ENCODE measurements around the gene TRIP12. TPM values are rescaled to one million over a fixed set of nuclear protein-coding genes. Genes with fewer than 3 reads are reported as not detected.

TRIP12 gene
- polyA plus RNA-seq, 2 of the 4 experiments (the other 2 are of a cell fraction): 103 to 151 TPM

- TF ChIP-seq FOSL2 (IDR thresholded peaks at IDR 0.05): no peak
- no peak for TF ChIP-seq FOSL2 (CRISPR knock-in tag; IDR thresholded peaks at IDR 0.05)
- no peak for TF ChIP-seq FOSB (CRISPR knock-in tag; IDR thresholded peaks at IDR 0.05)
These were observed 103.6 kb downstream of the TRIP12 start (continued) for GRCh38 chr2:229818230-229818629.

GRCh38 chr2:229815858-229816257 is 106.0 kb downstream of the TRIP12 start:
- WGBS (ENCODE audit: missing lambda C conversion rate): 19% methylated on average over 1 of the region's 1 CpG
- CTCF ChIA-PET: interaction anchor here (0.9 to 1.7 kb wide), 3 partner anchors 15 to 996 kb away, joined by 3 to 11 read pairs (median 5); no protein-coding TSS in a partner anchor
- TF ChIP-seq CHD2 (IDR thresholded peaks at IDR 0.05; ENCODE audit: low read length, partially characterized antibody) (no peak), GATA3 (IDR thresholded peaks at IDR 0.05; ENCODE audit: borderline replicate concordance) (no peak), ZFP36 (IDR thresholded peaks at IDR 0.05; ENCODE audit: borderline replicate concordance, partially characterized antibody) (no peak), JUN (IDR thresholded peaks at IDR 0.05) (no peak), MAX (IDR thresholded peaks at IDR 0.05) (no peak), HES2 (IDR thresholded peaks at IDR 0.05) (no peak), FOSB (CRISPR knock-in tag; IDR thresholded peaks at IDR 0.05) (no peak), KDM1A (IDR thresholded peaks at IDR 0.05; ENCODE audit: low read depth) (no peak), ZC3H11A (IDR thresholded peaks at IDR 0.05) (no peak), EHF (CRISPR knock-in tag; IDR thresholded peaks at IDR 0.05) (no peak)
- Histone ChIP-seq H3K4me1 (peaks cover 18% of the 10 kb centered on the region), H3K4me2 (peak overlapping the region; percentile 0; the same call in 1 of the 3 replicates), H3K4me3 (no peak overlapping the region), H3K27ac (no peak overlapping the region; a peak in 1 of 6 replicates), H3K9me3 (no peaks in the 10 kb centered on the region)
- FAIRE-seq (no peak), ATAC-seq (peak; percentile 62 to 68; a peak in 3 of 6 replicates), DNase-seq (ENCODE audit: low read depth in 1 of 2, low spot score in 1 of 2) (peak; percentile 6 to 9)
- POLR2A ChIA-PET: no interaction called here

GRCh38 chr2:229815342-229815741 is 106.5 kb downstream of the TRIP12 start:
- Histone ChIP-seq H3K4me1 (peaks cover 18% of the 10 kb centered on the region), H3K9me3 (no peaks in the 10 kb centered on the region), H3K4me2 (0 out of 3 replicates have a peak overlapping the region, but pooled peaks have one; percentile 0), H3K4me3 (no peak overlapping the region), H3K27ac (no peak overlapping the region; a peak in 1 of 6 replicates)
- ATAC-seq: no peak
- DNase-seq (ENCODE audit: low read depth in 1 of 2, low spot score in 1 of 2): no peak
- POLR2A ChIA-PET: no interaction called here
- TF ChIP-seq MAX (IDR thresholded peaks at IDR 0.05) (no peak), ZFP36 (IDR thresholded peaks at IDR 0.05; ENCODE audit: borderline replicate concordance, partially characterized antibody) (no peak), POLR2AphosphoS2 (conservative IDR thresholded peaks at IDR 0.05; ENCODE audit: low read length) (no peak), RARB (CRISPR knock-in tag; IDR thresholded peaks at IDR 0.05) (no peak), ELK1 (IDR thresholded peaks at IDR 0.05; ENCODE audit: low read depth, low read length) (no peak), SMC3 (IDR thresholded peaks at IDR 0.05) (no peak), MYC (IDR thresholded peaks at IDR 0.05; ENCODE audit: borderline replicate concordance, low read length) (no peak), POLR2A (IDR thresholded peaks at IDR 0.05; ENCODE audit: low read length) (no peak), RNF2 (IDR thresholded peaks at IDR 0.05; ENCODE audit: borderline replicate concordance, low read depth) (no peak), HOXB5 (CRISPR knock-in tag; IDR thresholded peaks at IDR 0.05) (no peak), BCL3 (IDR thresholded peaks at IDR 0.05) (no peak), FOSL2 (IDR thresholded peaks at IDR 0.05) (no peak), FOSL2 (CRISPR knock-in tag; IDR thresholded peaks at IDR 0.05) (no peak), HES2 (IDR thresholded peaks at IDR 0.05) (no peak), JUN (IDR thresholded peaks at IDR 0.05) (no peak), SREBF2 (IDR thresholded peaks at IDR 0.05) (no peak), RAD21 (conservative IDR thresholded peaks at IDR 0.05 in 1 of 2, IDR thresholded peaks at IDR 0.05 in 1 of 2) (no peak), KDM1A (IDR thresholded peaks at IDR 0.05; ENCODE audit: low read depth) (no peak)
- CTCF ChIA-PET: interaction anchor here (0.9 to 1.7 kb wide), 4 partner anchors 12 to 996 kb away, joined by 3 to 11 read pairs (median 6); no protein-coding TSS in a partner anchor
- FAIRE-seq: no peak
- 81% methylated on average over 4 of the region's 4 CpGs for WGBS (ENCODE audit: missing lambda C conversion rate)
